Bronchial epithelial cell (primary cell): Measurements from ENCODE around the gene PPIF. TPM values are rescaled to one million over a fixed set of nuclear protein-coding genes. Genes with fewer than 3 reads are reported as not detected.

Experiments
- DNase-seq: peaks from one replicate; pipeline ENCODE4 v3.0.0-alpha.2; 2010; ENCODE audit warnings: low read depth
- FAIRE-seq: peaks from 2 replicates; lab custom pipeline; 2011; peaks lifted over from hg19 to GRCh38; lab: Jason Lieb, UNC
- H3K27me3 ChIP-seq: 2 replicates; pipeline ENCODE4 v1.5.1; 2011; ENCODE audit warnings: low read length; ENCODE audit not compliant: control insufficient read depth, insufficient read depth
- H3K36me3 ChIP-seq: 2 replicates; pipeline ENCODE4 v1.5.1; 2011; ENCODE audit warnings: low read length; ENCODE audit not compliant: control insufficient read depth, insufficient read depth
- H3K4me3 ChIP-seq: 2 replicates; pipeline ENCODE4 v1.5.1; 2011; ENCODE audit warnings: mild to moderate bottlenecking, low read depth, low read length, control low read depth
- total RNA-seq: library from RNA; depleted of rRNA; stranded (reverse); fragments of >200 nt; gene quantifications from 2 replicates; pipeline ENCODE4 v1.2.1, GENCODE V29; 2014
- TF ChIP-seq, protein P1 (sequence below): IDR thresholded peaks from 2 replicates; pipeline ENCODE4 v1.5.1; 2011; ENCODE audit warnings: mild to moderate bottlenecking, moderate library complexity, low read length, control low read depth, inconsistent platforms; ENCODE audit not compliant: insufficient read depth, severe bottlenecking

PPIF gene
- total RNA-seq, 1 donor from 2014 or later: 27.1 TPM

DNA sequence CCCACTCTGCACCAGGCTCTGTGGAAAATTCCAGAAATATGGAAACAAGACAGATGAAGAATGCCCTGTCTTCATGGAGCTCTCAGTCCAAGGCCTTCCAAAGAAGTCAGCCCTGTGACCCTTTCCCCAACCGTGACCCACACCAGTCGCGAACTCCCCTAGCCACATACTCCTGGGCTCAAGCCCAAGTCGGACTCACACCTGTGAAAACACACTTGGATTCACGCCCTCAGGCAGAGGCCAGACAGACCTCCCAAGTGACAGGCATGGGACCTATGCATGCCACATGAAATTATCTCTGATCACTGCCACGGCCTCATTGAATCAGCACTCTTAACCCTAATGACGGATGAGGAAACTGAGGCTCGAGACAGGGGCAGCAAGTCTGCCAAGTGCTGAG lies 55.7 kb downstream of the PPIF start:
- DNase-seq (no peak), FAIRE-seq (no peak)
- H3K36me3 ChIP-seq: no peaks in the 10 kb centered on the region
- TF ChIP-seq, protein P1, sequence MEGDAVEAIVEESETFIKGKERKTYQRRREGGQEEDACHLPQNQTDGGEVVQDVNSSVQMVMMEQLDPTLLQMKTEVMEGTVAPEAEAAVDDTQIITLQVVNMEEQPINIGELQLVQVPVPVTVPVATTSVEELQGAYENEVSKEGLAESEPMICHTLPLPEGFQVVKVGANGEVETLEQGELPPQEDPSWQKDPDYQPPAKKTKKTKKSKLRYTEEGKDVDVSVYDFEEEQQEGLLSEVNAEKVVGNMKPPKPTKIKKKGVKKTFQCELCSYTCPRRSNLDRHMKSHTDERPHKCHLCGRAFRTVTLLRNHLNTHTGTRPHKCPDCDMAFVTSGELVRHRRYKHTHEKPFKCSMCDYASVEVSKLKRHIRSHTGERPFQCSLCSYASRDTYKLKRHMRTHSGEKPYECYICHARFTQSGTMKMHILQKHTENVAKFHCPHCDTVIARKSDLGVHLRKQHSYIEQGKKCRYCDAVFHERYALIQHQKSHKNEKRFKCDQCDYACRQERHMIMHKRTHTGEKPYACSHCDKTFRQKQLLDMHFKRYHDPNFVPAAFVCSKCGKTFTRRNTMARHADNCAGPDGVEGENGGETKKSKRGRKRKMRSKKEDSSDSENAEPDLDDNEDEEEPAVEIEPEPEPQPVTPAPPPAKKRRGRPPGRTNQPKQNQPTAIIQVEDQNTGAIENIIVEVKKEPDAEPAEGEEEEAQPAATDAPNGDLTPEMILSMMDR: no peak
- H3K27me3 ChIP-seq: no peaks in the 10 kb centered on the region
- H3K4me3 ChIP-seq: no peak overlapping the region

DNA sequence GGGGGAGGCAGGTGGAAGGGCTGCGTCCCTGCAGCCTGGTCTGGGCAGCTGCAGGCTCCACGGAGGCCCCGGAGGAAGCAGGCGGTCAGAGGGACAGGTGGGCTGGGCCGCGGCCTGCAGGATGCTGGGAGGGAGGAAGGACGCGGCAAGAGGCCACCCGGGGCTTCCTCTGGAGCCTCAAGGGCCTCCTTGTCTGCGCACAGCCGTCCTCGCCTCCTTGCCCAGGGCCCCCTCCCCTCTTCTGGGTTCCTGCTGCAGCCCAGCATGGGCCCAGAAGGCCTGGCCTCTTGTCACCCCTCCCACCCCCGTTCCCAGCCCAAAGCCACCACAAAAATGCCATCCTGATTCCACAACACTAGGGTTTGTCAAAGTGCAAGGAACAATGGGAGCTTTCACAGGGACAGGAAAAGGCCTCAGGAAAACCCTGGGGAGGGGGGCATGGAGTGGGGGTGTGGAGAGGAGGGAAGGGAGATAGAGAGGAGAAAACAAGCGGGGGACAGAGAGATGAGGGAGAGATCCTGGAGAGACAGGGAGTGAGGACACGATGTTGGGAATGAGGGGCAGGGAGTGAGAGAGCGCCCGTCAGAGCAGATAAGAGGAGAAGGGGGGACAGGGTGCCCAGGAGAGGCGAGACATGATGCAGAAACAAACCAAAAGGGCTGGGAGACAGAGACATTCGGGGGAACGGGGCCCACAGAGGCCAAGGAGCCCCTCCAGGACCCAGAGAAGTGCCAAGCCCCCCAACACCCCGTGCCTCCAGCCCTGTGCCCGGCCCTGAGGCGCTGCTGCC lies 56.4 kb downstream of the PPIF start:
- H3K4me3 ChIP-seq: no peak overlapping the region
- TF ChIP-seq, protein P1: no peak
- H3K36me3 ChIP-seq: no peaks in the 10 kb centered on the region
- no peak for DNase-seq
- FAIRE-seq: no peak
- no peaks in the 10 kb centered on the region for H3K27me3 ChIP-seq

DNA sequence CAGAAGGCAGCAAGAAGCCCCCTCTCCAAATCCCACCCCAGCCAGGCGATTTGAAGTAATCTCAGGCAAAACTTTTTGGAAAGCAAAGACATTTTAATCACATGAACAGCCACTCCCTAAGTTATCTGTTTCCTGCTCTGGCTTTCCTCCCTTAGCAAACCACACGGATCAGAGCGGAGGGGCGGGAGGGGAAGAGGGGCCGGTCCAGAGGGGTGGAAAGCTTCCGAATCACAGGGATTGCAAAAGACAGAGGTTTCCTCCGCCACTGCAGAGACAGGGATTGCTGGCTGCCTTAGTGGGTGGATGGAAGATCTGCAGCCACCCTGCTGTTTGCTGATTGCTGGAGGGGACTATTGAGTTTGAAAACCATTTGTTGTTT lies 57.0 kb downstream of the PPIF start:
- DNase-seq (no peak), FAIRE-seq (no peak)
- TF ChIP-seq, protein P1: no peak
- no peaks in the 10 kb centered on the region for H3K27me3 ChIP-seq
- H3K36me3 ChIP-seq: no peaks in the 10 kb centered on the region
- H3K4me3 ChIP-seq: no peak overlapping the region

DNA sequence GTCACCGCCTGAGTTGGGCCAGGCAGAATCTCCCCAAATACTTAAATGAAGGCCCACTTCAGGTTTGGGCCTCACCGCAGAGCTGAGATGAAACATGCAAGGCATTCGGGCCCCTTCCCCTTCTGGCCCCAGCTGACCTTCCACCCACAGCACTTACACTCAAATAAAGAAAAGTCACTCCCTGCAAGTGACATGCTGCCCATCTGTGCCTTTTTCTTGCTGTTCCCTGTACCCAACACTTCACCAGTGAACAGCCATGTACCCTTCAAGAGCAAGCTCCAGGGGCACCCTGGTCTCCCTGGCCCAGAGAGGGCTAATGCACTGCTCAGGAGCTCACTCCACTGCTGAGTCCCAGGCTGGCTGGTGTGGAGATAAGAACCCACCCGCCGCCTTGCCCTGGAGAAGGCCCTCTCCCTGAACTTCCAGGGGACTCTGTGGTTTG lies 57.4 kb downstream of the PPIF start:
- H3K4me3 ChIP-seq: no peak overlapping the region
- H3K27me3 ChIP-seq: no peaks in the 10 kb centered on the region
- FAIRE-seq (no peak), DNase-seq (no peak)
- H3K36me3 ChIP-seq: no peaks in the 10 kb centered on the region
- TF ChIP-seq, protein P1: no peak

Other genes starting within 250 kb of the PPIF start
- gene ZCCHC24, start 98.2 kb downstream of the PPIF start, total RNA-seq: 0.53 and 0.90 TPM in 2 replicates
- 0.26 TPM in 2 replicates for gene EIF5AL1, start 165.1 kb downstream of the PPIF start, total RNA-seq
- not detected in 2 replicates for gene SFTPA2, start 212.9 kb downstream of the PPIF start, total RNA-seq